ENCODE data around the gene LRRC3. TPM values are rescaled to one million over a fixed set of nuclear protein-coding genes. Genes with fewer than 3 reads are reported as not detected.

The LRRC3 gene
- total RNA-seq, 4 donors from 2014 or later, result 0.57 to 2.9 (median 1.1) TPM

- Histone ChIP-seq H3K4me3 (no peak overlapping the region), H3K27ac (no peak overlapping the region), H3K36me3 (no peaks in the 10 kb centered on the region), H3K27me3 (peaks cover 0 to under 1% (median 0%) of the 10 kb centered on the region in 4 donors), H3K4me1 (no peaks in the 10 kb centered on the region), H3K9me3 (no peaks in the 10 kb centered on the region)
- intact Hi-C loops (cut with DNase I), result no loop called here
- WGBS, 2 donors, result 86 to 91% methylated on average over 11 to 15 of the region's 15 CpGs
- no peak for DNase-seq
- TF ChIP-seq, protein P1, sequence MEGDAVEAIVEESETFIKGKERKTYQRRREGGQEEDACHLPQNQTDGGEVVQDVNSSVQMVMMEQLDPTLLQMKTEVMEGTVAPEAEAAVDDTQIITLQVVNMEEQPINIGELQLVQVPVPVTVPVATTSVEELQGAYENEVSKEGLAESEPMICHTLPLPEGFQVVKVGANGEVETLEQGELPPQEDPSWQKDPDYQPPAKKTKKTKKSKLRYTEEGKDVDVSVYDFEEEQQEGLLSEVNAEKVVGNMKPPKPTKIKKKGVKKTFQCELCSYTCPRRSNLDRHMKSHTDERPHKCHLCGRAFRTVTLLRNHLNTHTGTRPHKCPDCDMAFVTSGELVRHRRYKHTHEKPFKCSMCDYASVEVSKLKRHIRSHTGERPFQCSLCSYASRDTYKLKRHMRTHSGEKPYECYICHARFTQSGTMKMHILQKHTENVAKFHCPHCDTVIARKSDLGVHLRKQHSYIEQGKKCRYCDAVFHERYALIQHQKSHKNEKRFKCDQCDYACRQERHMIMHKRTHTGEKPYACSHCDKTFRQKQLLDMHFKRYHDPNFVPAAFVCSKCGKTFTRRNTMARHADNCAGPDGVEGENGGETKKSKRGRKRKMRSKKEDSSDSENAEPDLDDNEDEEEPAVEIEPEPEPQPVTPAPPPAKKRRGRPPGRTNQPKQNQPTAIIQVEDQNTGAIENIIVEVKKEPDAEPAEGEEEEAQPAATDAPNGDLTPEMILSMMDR (IDR thresholded peaks at IDR 0.05), result no peak
- TF ChIP-seq POLR2A (IDR thresholded peaks at IDR 0.05), result no peak
Measured at GRCh38 chr21:44408226-44408625, 47.1 kb upstream of the LRRC3 start.

DNA sequence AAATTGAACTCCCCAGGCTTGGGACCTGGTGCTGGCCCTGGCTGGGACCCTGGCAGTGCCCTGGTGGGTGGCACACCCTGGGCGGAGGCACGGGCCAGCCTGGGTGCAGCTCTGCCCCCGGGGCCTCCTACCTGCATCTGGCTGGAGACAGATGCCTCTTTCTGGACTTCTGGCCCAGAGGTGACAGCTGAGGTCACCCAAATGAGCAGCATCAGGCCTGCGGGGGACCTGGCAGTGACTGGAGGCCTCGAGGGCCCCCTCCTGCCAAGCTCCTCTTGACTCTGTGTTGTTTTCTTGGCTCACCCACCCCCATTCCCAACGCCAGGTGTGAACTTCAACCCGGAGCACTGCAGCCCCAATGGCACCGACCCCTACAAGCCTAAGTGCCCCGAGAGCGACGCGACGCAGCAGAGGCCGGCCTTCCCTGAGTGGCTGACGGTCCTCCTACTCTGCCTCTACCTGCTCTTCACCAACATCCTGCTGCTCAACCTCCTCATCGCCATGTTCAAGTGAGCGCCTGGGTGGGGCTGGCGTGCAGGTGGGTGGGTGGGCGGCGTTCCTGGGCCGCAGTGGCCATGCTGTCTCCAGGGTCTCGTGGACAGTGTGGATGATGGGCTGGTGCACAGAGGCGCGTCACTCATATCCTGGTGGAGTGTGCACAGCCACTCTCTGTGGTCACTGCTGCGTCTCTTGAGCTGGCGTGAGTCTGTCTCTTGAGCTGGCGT lies 41.6 kb upstream of the LRRC3 start:
- intact Hi-C loops (cut with DNase I), result no loop called here
- DNase-seq, result no peak

GRCh38 chr21:44414291-44415072 lies 40.8 kb upstream of the LRRC3 start:
- Histone ChIP-seq H3K27me3 (peaks cover 0 to 35% (median 0%) of the 10 kb centered on the region in 4 donors), H3K36me3 (no peaks in the 10 kb centered on the region), H3K4me3 (no peak overlapping the region), H3K4me1 (no peaks in the 10 kb centered on the region), H3K27ac (no peak overlapping the region), H3K9me3 (peaks cover 0 to 7% (median 0%) of the 10 kb centered on the region in 3 donors)
- DNase-seq, result no peak
- intact Hi-C loops (cut with DNase I), result no loop called here
- TF ChIP-seq, protein P1 (IDR thresholded peaks at IDR 0.05), result no peak
- no peak for TF ChIP-seq POLR2A (IDR thresholded peaks at IDR 0.05)
- 78% methylated on average over 11 to 19 of the region's 30 CpGs for WGBS, 2 donors

More for the DNA sequence above, 41.6 kb upstream of the LRRC3 start:
- H3K9me3 ChIP-seq, result peaks cover 0 to 7% (median 0%) of the 10 kb centered on the region in 3 donors
- WGBS, 2 donors, result 60 to 83% methylated on average over 1 to 12 of the region's 27 CpGs
- H3K4me1 ChIP-seq, result no peaks in the 10 kb centered on the region
- H3K27ac ChIP-seq, result no peak overlapping the region
- H3K27me3 ChIP-seq, result peaks cover 0 to 35% (median 0%) of the 10 kb centered on the region in 4 donors
- TF ChIP-seq POLR2A (IDR thresholded peaks at IDR 0.05), result no peak
- TF ChIP-seq, protein P1 (IDR thresholded peaks at IDR 0.05), result no peak
- no peak overlapping the region for H3K4me3 ChIP-seq
- no peaks in the 10 kb centered on the region for H3K36me3 ChIP-seq

GRCh38 chr21:44415073-44416025 lies 40.0 kb upstream of the LRRC3 start:
- peaks cover 0 to 35% (median 0%) of the 10 kb centered on the region in 4 donors for H3K27me3 ChIP-seq
- WGBS, 2 donors, result 62 to 69% methylated on average over 20 to 24 of the region's 24 CpGs
- H3K4me3 ChIP-seq, result no peak overlapping the region
- no peaks in the 10 kb centered on the region for H3K36me3 ChIP-seq
- intact Hi-C loops (cut with DNase I), result no loop called here
- TF ChIP-seq POLR2A (IDR thresholded peaks at IDR 0.05), result no peak
- TF ChIP-seq, protein P1 (IDR thresholded peaks at IDR 0.05), result no peak
- DNase-seq, result no peak
- no peaks in the 10 kb centered on the region for H3K4me1 ChIP-seq
- peaks cover 0 to 7% (median 0%) of the 10 kb centered on the region in 3 donors for H3K9me3 ChIP-seq
- H3K27ac ChIP-seq, result no peak overlapping the region

All from esophagus squamous epithelium (tissue), 5 donors.